H9 (cell line): ENCODE data around the gene MS4A4A. TPM values are rescaled to one million over a fixed set of nuclear protein-coding genes. Genes with fewer than 3 reads are reported as not detected.

Source experiments
- DNase-seq: peaks from one replicate; pipeline ENCODE4 v3.0.0-alpha.2; 2017
- H2AFZ ChIP-seq: one replicate; pipeline ENCODE4 v1.6.1; 2013; ENCODE audit warnings: mild to moderate bottlenecking, low read length, control low read depth, moderate library complexity
- H2AK5ac ChIP-seq: 2 replicates; pipeline ENCODE4 v1.6.1; 2013; ENCODE audit warnings: low read length, control low read depth, mixed read lengths; ENCODE audit not compliant: insufficient read length
- H2BK120ac ChIP-seq: one replicate; pipeline ENCODE4 v1.6.1; 2013; ENCODE audit warnings: low read depth, mild to moderate bottlenecking, low read length, control low read depth, inconsistent platforms; ENCODE audit not compliant: poor library complexity, severe bottlenecking
- H2BK12ac ChIP-seq: 2 replicates; pipeline ENCODE4 v1.6.1; 2013; ENCODE audit warnings: low read length, control low read depth, mixed read lengths, low read depth; ENCODE audit not compliant: insufficient read length
- H2BK15ac ChIP-seq: 2 replicates; pipeline ENCODE4 v1.6.1; 2013; ENCODE audit warnings: low read depth, low read length, control low read depth
- H2BK20ac ChIP-seq: one replicate; pipeline ENCODE4 v1.6.1; 2013; ENCODE audit warnings: low read depth, mild to moderate bottlenecking, low read length, control low read depth, inconsistent platforms; ENCODE audit not compliant: poor library complexity, severe bottlenecking
- H2BK5ac ChIP-seq: 2 replicates; pipeline ENCODE4 v1.6.1; 2013; ENCODE audit warnings: low read length, control low read depth, mixed read lengths; ENCODE audit not compliant: insufficient read length
- H3K14ac ChIP-seq: 2 replicates; pipeline ENCODE4 v1.6.1; 2013; ENCODE audit warnings: low read length, control low read depth; ENCODE audit not compliant: insufficient read depth
- H3K18ac ChIP-seq: 2 replicates; pipeline ENCODE4 v1.6.1; 2013; ENCODE audit warnings: low read depth, mild to moderate bottlenecking, mixed read lengths, low read length, control low read depth; ENCODE audit not compliant: insufficient read length
- H3K23ac ChIP-seq: 2 replicates; pipeline ENCODE4 v1.6.1; 2013; ENCODE audit warnings: low read length, control low read depth, mixed read lengths, low read depth; ENCODE audit not compliant: insufficient read length
- H3K23me2 ChIP-seq: 2 replicates; pipeline ENCODE4 v1.6.1; 2013; ENCODE audit warnings: low read depth, mild to moderate bottlenecking, mixed read lengths, low read length, control low read depth; ENCODE audit not compliant: insufficient read length, poor library complexity, severe bottlenecking
- H3K27ac ChIP-seq: 2 replicates; pipeline ENCODE4 v1.5.1; 2013; ENCODE audit warnings: low read length, control low read depth, mixed read lengths, low read depth; ENCODE audit not compliant: insufficient read length
- H3K27me3 ChIP-seq: 2 replicates; pipeline ENCODE4 v1.6.1; 2013; ENCODE audit warnings: low read length, control low read depth, inconsistent platforms; ENCODE audit not compliant: insufficient read depth
- H3K4ac ChIP-seq: 2 replicates; pipeline ENCODE4 v1.6.1; 2013; ENCODE audit warnings: low read depth, mild to moderate bottlenecking, control low read depth, inconsistent platforms, low read length, moderate library complexity
- H3K4me1 ChIP-seq: 2 replicates; pipeline ENCODE4 v1.6.1; 2013; ENCODE audit warnings: low read length, control low read depth, inconsistent platforms; ENCODE audit not compliant: insufficient read depth
- H3K4me2 ChIP-seq: 2 replicates; pipeline ENCODE4 v1.6.1; 2013; ENCODE audit warnings: low read length, control low read depth, mixed read lengths; ENCODE audit not compliant: insufficient read length, insufficient read depth
- H3K56ac ChIP-seq: 2 replicates; pipeline ENCODE4 v1.6.1; 2013; ENCODE audit warnings: low read depth, mild to moderate bottlenecking, mixed read lengths, low read length, control low read depth; ENCODE audit not compliant: insufficient read length
- H3K79me1 ChIP-seq: 2 replicates; pipeline ENCODE4 v1.6.1; 2013; ENCODE audit warnings: low read depth, mild to moderate bottlenecking, moderate library complexity, low read length, control low read depth, inconsistent platforms; ENCODE audit not compliant: insufficient read depth, poor library complexity, severe bottlenecking
- H3K79me2 ChIP-seq: 2 replicates; pipeline ENCODE4 v1.6.1; 2013; ENCODE audit warnings: low read length, control low read depth, inconsistent platforms; ENCODE audit not compliant: insufficient read depth
- H3K9ac ChIP-seq: 2 replicates; pipeline ENCODE4 v1.6.1; 2013; ENCODE audit warnings: low read length, control low read depth, mixed read lengths; ENCODE audit not compliant: insufficient read length; ENCODE audit errors: extremely low read depth
- H3K9me3 ChIP-seq: one replicate; pipeline ENCODE4 v1.6.1; 2013; ENCODE audit warnings: low read depth, low read length, inconsistent platforms; ENCODE audit not compliant: control insufficient read depth
- H3T11ph ChIP-seq: one replicate; pipeline ENCODE4 v1.6.1; 2013; ENCODE audit warnings: mild to moderate bottlenecking, low read length, control low read depth, inconsistent platforms
- H4K20me1 ChIP-seq: one replicate; pipeline ENCODE4 v1.6.1; 2013; ENCODE audit not compliant: control insufficient read depth, insufficient read length, insufficient read depth
- H4K5ac ChIP-seq: 2 replicates; pipeline ENCODE4 v1.6.1; 2013; ENCODE audit warnings: low read depth, mild to moderate bottlenecking, mixed read lengths, low read length, control low read depth; ENCODE audit not compliant: insufficient read length
- H4K8ac ChIP-seq: replicated peaks from 2 replicates; pipeline ENCODE4 v1.6.1; 2013; ENCODE audit warnings: low read length, control low read depth, mixed read lengths, low read depth; ENCODE audit not compliant: insufficient read length
- H4K91ac ChIP-seq: 2 replicates; pipeline ENCODE4 v1.6.1; 2013; ENCODE audit warnings: low read depth, mild to moderate bottlenecking, moderate library complexity, mixed read lengths, low read length, control low read depth; ENCODE audit not compliant: insufficient read length
- H3K27ac Mint-ChIP-seq, 3 experiments: 2 replicates in 2 of 3; 3 replicates in 1 of 3; pipeline ENCODE4 v1.8.0; 2020 to 2021; ENCODE audit warnings: mixed read lengths in 3 of 3, mild to moderate bottlenecking in 1 of 3, moderate library complexity in 1 of 3
- H3K27me3 Mint-ChIP-seq: 2 replicates; pipeline ENCODE4 v1.8.0; 2021; ENCODE audit warnings: low read depth, mild to moderate bottlenecking, moderate library complexity, mixed read lengths
- H3K36me3 Mint-ChIP-seq, 3 experiments: 2 replicates in 2 of 3; 3 replicates in 1 of 3; pipeline ENCODE4 v1.8.0; 2020 to 2021; ENCODE audit warnings: low read depth in 3 of 3, mixed read lengths in 3 of 3; ENCODE audit not compliant: insufficient read depth in 1 of 3
- H3K4me1 Mint-ChIP-seq, 2 experiments: 2 replicates each; pipeline ENCODE4 v1.8.0; 2020; ENCODE audit warnings: mixed read lengths in 2 of 2
- H3K4me3 Mint-ChIP-seq, 2 experiments: 2 replicates in 1 of 2; 3 replicates in 1 of 2; pipeline ENCODE4 v1.8.0; 2020 to 2021; ENCODE audit warnings: mild to moderate bottlenecking in 2 of 2, mixed read lengths in 2 of 2, moderate library complexity in 1 of 2
- H3K9me3 Mint-ChIP-seq, 2 experiments: 2 replicates in 1 of 2; 3 replicates in 1 of 2; pipeline ENCODE4 v1.8.0; 2020; ENCODE audit warnings: mild to moderate bottlenecking in 2 of 2, mixed read lengths in 2 of 2, moderate library complexity in 1 of 2
- CTCF ChIP-seq: fragments of 200-600 bp; sonication (generic); conservative IDR thresholded peaks from 3 replicates; pipeline ENCODE4 v1.8.0; 2021; ENCODE audit warnings: antibody characterized with exemption, mild to moderate bottlenecking
- WGBS: extraction: QIAGEN DNeasy Blood & Tissue Kit; methylation state at CpG from one replicate; pipeline ENCODE4 v1.1.7; 2013; ENCODE audit warnings: missing lambda C conversion rate, low lambda C conversion rate, mixed read lengths; ENCODE audit not compliant: insufficient read length; ENCODE audit errors: extremely low coverage; 5-methylcytosine and 5-hydroxymethylcytosine counted together
- total RNA-seq: library from RNA; stranded (reverse); gene quantifications from 2 replicates; pipeline ENCODE4 v1.2.1, GENCODE V29; 2021

The MS4A4A gene
- total RNA-seq, 1 experiment from 2014 or later, result not detected

DNA sequence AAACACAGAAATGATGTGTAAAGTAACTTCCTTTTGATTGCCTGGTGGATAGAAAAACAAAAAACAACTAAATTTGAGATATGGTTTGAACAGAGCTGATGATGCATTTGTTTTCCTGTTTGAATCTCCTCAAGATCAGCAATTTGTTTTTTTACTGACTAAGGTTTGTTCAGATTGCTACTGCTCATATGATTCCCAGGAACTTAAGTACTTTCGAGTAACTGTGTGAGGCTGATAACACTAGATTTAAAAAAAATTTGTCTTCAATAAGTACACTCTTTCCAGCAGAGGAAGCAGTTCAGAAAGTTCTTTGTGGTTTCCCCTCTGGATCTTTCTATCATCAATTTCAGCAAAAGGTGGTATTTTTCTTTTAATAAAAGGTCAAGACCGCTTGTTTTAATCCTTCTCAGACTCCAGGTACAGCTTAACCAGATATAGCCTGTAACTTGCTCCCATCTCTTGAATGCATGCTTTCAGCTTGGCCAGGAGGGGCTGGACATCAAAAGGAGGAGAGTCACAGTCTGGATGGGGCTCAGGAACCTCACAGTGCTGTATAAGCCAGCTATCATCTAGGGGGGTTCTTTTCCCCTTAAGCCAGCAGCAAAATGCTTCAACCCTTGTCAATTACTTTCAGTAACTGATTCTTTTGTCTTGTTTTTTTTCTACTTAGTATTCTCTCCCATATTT, 34.3 kb downstream of the MS4A4A start:
- Mint-ChIP-seq H3K9me3 (peaks cover 2% of the 10 kb centered on the region in 2 experiments; a peak in 4 of 5 replicates), H3K4me1 (peaks cover 0 to 2% of the 10 kb centered on the region in 2 experiments; a peak in 1 of 4 replicates), H3K36me3 (peaks cover 0 to 2% (median 0%) of the 10 kb centered on the region in 3 experiments; a peak in 2 of 7 replicates), H3K4me3 (no peak overlapping the region), H3K27ac (no peak overlapping the region), H3K27me3 (no peaks in the 10 kb centered on the region)
- Histone ChIP-seq H3K23ac (no peak overlapping the region), H3K18ac (no peak overlapping the region), H3K79me2 (no peaks in the 10 kb centered on the region), H3K27me3 (no peaks in the 10 kb centered on the region), H3T11ph (no peak overlapping the region), H4K20me1 (no peaks in the 10 kb centered on the region), H2BK20ac (no peak overlapping the region), H4K8ac (no peak overlapping the region), H3K4me1 (no peaks in the 10 kb centered on the region), H3K4me2 (no peak overlapping the region), H2BK12ac (no peak overlapping the region), H3K79me1 (no peaks in the 10 kb centered on the region), H3K4ac (no peak overlapping the region), H4K5ac (no peak overlapping the region), H3K56ac (no peak overlapping the region), H4K91ac (no peak overlapping the region), H3K9me3 (no peaks in the 10 kb centered on the region), H3K9ac (no peak overlapping the region), H3K23me2 (no peaks in the 10 kb centered on the region), H2AK5ac (no peak overlapping the region), H2AFZ (no peak overlapping the region), H3K27ac (no peak overlapping the region), H2BK120ac (no peak overlapping the region), H2BK5ac (no peak overlapping the region), H2BK15ac (no peak overlapping the region), H3K14ac (no peak overlapping the region)
- WGBS, result no CpG with 5 or more reads among the region's 2 CpGs
- TF ChIP-seq CTCF, result no peak
- no peak for DNase-seq
